GM20000 (cell line): Measurements from ENCODE around the gene NHEJ1.
A peak's percentile ranks its signal among the peaks of the same experiment; 100 is the strongest.

Source experiments
- DNase-seq: peaks from one replicate; pipeline ENCODE4 v3.0.0; 2012; ENCODE audit warnings: low spot score
- CTCF ChIP-seq: IDR thresholded peaks from 2 replicates; pipeline ENCODE4 v1.5.1; 2012; ENCODE audit warnings: mild to moderate bottlenecking, control low read depth; ENCODE audit errors: extremely low read depth, missing control alignments

NHEJ1 gene

GRCh38 chr2:219186754-219187456 is 26.3 kb upstream of the NHEJ1 start:
- DNase-seq, result peak; percentile 31
- TF ChIP-seq CTCF, result no peak

DNA sequence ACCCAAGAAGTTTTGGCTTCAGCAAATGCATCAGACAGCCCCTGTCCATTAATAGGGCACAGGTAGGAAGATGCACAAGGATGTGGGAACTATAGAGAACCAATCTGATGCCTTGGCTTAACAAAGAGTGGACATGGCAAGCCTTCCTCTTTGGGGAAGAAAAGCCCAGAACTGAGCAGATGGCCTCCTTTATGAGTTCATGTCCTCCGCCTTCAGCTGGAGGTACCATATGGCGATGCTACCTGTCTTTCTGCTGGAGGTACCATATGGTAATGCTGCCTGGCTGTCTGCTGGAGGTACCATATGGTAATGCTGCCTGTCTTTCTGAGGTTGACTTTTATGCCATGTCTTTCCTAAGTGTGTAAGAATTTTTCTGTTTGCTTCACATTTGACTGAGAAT is 23.5 kb upstream of the NHEJ1 start:
- no peak for DNase-seq

DNA sequence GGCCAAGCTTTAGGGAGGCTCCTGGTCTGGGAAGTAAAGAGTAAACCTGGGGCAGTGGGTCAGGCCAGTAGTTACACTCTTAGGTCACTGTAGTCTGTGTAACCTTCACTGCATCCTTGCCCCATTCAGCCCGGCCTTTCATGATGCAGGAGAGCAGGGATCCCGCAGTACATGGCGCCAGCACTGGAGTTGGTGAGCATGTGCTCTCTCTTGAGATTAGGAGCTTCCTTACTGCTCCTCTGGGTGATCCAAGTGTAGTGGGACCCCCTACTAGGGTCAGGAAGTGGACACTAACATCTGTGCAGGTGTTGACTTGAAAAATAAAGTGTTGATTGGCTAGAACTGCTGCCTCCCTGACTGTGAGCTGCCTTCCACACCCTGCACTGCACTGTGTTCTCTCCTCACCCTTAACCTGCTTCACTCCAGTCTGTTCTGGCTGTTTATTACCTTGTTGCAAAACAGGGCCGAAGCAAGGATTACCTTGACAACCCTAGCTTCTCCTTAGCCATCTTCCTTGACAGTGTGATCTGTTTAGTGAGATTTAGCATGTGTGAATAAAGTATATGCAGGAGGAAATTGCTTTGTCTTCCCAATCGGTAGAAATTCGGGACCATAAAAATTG is 22.6 kb upstream of the NHEJ1 start:
- no peak for TF ChIP-seq CTCF
- no peak for DNase-seq

More for the DNA sequence above, 23.5 kb upstream of the NHEJ1 start:
- TF ChIP-seq CTCF, result no peak

DNA sequence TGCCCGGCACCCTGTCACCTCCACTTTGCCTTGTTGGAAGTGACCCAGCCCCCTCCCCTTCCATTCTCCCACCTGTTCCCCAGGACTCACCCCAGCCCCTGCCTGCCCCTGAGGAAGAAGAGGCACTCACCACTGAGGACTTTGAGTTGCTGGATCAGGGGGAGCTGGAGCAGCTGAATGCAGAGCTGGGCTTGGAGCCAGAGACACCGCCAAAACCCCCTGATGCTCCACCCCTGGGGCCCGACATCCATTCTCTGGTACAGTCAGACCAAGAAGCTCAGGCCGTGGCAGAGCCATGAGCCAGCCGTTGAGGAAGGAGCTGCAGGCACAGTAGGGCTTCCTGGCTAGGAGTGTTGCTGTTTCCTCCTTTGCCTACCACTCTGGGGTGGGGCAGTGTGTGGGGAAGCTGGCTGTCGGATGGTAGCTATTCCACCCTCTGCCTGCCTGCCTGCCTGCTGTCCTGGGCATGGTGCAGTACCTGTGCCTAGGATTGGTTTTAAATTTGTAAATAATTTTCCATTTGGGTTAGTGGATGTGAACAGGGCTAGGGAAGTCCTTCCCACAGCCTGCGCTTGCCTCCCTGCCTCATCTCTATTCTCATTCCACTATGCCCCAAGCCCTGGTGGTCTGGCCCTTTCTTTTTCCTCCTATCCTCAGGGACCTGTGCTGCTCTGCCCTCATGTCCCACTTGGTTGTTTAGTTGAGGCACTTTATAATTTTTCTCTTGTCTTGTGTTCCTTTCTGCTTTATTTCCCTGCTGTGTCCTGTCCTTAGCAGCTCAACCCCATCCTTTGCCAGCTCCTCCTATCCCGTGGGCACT is 21.9 kb upstream of the NHEJ1 start:
- no peak for TF ChIP-seq CTCF
- no peak for DNase-seq

GRCh38 chr2:219181531-219181930 is 20.9 kb upstream of the NHEJ1 start:
- no peak for DNase-seq
- no peak for TF ChIP-seq CTCF

DNA sequence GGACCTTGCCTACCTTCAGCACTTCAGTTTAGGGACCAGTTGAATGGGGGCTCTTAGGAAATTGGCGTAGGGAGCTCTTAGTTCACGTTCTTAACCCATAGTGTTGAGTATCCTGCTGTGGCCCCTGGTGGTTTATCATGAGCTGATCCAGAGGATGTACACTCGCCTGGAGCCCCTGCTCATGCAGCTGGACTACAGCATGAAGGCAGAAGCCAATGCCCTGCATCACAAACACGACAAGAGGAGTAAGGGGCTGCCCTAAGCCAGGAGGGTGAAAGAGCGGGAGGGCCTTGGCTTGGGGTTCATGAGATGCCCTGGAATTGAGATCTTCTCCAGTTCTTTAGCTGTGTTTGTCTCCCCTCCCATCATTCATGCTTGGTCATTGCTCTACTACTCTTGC is 20.3 kb upstream of the NHEJ1 start:
- no peak for DNase-seq
- no peak for TF ChIP-seq CTCF

DNA sequence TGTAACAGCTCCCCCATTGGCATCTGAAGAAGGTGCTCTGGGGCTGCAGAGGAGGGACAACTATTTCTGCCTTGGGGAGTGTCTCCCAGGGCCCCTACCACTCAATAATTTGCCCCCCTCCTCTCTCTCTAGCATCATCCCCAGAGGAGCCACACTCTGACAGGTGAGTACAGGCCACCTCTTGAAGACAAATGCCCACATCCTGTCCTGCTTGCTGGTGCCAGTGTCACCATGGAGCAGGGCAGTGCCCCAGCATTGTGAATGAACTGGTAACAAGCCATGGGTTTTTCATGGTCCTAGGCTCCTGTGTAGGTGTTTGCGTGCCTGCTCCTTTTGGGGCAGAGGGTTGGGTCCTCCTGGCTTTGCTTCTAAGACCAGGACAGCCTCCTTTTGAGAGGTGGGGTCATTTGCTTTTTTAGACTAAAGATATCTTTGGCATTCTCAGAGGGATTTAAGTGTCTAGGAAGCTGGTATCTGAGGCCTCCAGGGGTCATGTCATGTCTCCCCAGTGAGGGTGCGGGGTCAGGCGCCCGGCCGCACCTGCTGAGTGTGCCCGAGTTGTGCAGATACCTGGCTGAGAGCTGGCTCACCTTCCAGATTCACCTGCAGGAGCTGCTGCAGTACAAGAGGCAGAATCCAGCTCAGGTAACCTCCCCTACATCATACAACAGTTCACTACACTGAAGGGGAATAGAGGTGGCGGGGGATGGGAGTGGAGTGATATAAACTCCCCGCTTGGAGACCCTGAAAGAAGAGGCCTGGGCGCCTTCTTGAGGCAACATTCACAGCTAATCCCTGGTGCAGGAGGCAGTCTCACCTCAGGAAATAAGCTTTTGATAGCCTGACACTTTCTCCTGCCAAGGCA is 19.2 kb upstream of the NHEJ1 start:
- TF ChIP-seq CTCF, result no peak
- no peak for DNase-seq
